T-helper 17 cell (primary cell): ENCODE measurements around the gene SHBG. TPM values are rescaled to one million over a fixed set of nuclear protein-coding genes. Genes with fewer than 3 reads are reported as not detected.
A peak's percentile ranks its signal among the peaks of the same experiment; 100 is the strongest.

ENCODE experiments used
- ATAC-seq: fragments of 150-1000 bp; cut with Tn5 transposase; 2 replicates; pipeline ENCODE4 v1.10.0; 2021; ENCODE audit warnings: mild to moderate bottlenecking, moderate library complexity
- DNase-seq, 3 donors: peaks; one replicate each; pipeline versions ENCODE4 v3.0.0 to v3.0.0-alpha.2; 2020 to 2021
- H3K9me3 ChIP-seq: one replicate; pipeline ENCODE4 v1.7.0; 2013; ENCODE audit warnings: low read length, mild to moderate bottlenecking; ENCODE audit not compliant: control insufficient read depth, poor library complexity, severe bottlenecking
- H3K27ac Mint-ChIP-seq: one replicate; pipeline ENCODE4 v1.8.0; 2022; ENCODE audit warnings: mild to moderate bottlenecking, moderate library complexity, mixed read lengths
- H3K27me3 Mint-ChIP-seq: one replicate; pipeline ENCODE4 v1.8.0; 2022; ENCODE audit warnings: mixed read lengths
- H3K36me3 Mint-ChIP-seq: one replicate; pipeline ENCODE4 v1.8.0; 2022; ENCODE audit warnings: low read depth, mixed read lengths
- H3K4me1 Mint-ChIP-seq: one replicate; pipeline ENCODE4 v1.8.0; 2022; ENCODE audit warnings: mild to moderate bottlenecking, mixed read lengths
- H3K4me3 Mint-ChIP-seq: one replicate; pipeline ENCODE4 v1.8.0; 2022; ENCODE audit warnings: mild to moderate bottlenecking, moderate library complexity, mixed read lengths
- total RNA-seq, 4 donors: library from RNA in 2 of 4; stranded (reverse) in 2 of 4; gene quantifications; one replicate each; pipeline ENCODE4 v1.2.3 and lab custom pipeline; 2022 to 2026

Gene SHBG
- total RNA-seq, 2 donors from 2014 or later, result 0.40 TPM; not detected in 1

DNA sequence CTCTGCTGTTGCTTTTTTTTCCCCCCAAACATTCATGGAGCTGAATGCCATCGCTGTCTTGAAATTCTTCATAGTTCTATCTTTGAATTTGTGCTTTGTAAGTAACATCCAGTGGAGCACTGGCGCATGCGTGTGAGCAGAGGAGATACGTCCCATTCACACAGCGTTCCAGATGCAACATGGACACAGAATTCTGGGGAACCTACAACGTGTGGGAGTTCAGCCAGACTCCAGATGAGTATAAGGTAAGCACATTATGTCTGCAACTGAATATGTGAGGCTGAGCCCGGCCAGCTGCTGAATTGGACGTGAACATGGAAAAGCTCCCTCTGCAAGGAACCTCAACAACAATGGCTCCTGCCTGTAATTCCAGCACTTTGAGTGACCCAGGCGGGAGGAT lies 16.5 kb downstream of the SHBG start:
- DNase-seq (no peak), ATAC-seq (no peak)
- Mint-ChIP-seq H3K27me3 (peaks cover 40% of the 10 kb centered on the region), H3K4me1 (peaks cover 21% of the 10 kb centered on the region), H3K36me3 (peaks cover 3% of the 10 kb centered on the region), H3K27ac (no peak overlapping the region), H3K4me3 (no peak overlapping the region)
- no peaks in the 10 kb centered on the region for H3K9me3 ChIP-seq

DNA sequence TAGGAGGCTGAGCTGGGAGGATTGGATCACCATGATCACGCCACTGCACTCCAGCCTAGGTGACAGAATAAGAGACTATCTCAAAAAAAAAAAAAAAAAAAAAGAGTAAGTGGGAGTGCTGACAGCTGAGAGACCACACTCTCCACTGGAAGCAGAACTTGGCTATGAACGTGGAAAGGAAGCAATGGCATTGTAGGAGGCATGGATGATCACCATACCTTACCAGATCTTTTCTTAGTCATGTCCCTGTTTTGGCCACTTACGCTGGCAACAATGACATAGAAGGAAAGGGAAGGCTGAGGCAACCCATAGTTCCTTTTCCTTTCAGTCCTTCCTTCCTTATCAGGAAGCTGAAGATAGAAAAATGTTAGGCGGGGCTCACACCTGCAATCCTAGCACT lies 17.1 kb downstream of the SHBG start:
- Mint-ChIP-seq H3K4me1 (peaks cover 19% of the 10 kb centered on the region), H3K27me3 (peaks cover 40% of the 10 kb centered on the region), H3K36me3 (peaks cover 3% of the 10 kb centered on the region), H3K27ac (no peak overlapping the region), H3K4me3 (no peak overlapping the region)
- DNase-seq, result no peak
- no peaks in the 10 kb centered on the region for H3K9me3 ChIP-seq
- ATAC-seq, result no peak

DNA sequence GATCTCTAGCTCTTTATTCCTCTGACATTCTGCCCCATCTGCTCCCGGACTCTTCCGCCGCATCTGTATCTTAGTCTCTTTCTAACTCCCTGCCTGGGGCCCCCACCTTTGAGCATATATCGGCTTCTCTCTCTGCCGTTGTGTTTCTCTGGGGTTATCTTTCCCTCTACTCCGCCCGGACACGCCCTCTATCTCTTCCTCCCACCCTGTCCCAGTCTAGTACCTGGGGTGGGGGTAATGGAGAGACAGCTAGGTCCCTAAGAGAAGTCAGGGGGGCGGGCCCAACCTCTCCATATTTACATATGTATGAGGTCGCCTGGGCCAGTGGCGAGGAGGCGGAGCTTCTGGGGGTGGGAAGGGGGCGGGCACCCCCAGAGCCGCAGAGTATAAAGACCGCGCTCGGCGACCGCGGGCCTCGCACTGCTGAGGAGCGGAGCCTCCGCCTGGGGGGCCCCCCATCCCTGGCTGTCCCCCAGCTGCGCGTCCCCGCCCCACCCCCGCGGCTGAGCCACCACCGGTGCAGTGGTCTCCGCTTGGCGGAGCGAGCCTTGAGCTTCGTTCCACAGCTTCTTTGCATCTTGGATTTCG lies 20.7 kb downstream of the SHBG start, which contains the start of gene ATP1B2:
ATP1B2 (plus strand) TSS at position 418 of the 588 bp plus-strand sequence. CDS start 593 bp downstream, outside the sequence.
- peak within 1 kb of the TSS; percentile 97 for H3K4me3 Mint-ChIP-seq

DNA sequence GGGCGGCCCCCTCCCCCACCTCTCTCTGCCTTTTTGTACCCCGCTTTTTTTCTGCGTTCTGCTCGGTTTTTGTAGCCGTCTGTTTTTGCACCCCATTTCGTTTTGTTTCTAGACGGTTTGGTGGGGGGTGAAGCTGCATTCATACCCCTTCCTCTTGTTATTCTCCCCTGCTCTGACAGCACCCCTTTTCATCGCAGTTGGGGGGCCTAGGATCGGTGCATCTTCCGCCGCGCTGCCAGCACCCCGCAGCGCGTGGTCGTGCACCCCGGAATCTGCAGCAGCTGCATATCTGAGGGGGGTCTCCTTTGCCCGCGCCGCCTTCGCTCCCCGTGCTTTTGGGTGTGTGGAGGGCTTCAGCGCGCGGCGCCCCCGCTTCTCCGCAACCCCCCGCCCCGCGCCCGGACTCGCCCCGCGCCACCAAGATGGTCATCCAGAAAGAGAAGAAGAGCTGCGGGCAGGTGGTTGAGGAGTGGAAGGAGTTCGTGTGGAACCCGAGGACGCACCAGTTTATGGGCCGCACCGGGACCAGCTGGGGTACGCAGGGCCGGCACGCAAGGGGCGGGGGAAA lies 21.2 kb downstream of the SHBG start:
- peak overlapping the region; percentile 62 for H3K27ac Mint-ChIP-seq
- H3K9me3 ChIP-seq, result no peaks in the 10 kb centered on the region
- H3K4me3 Mint-ChIP-seq, result peak overlapping the region; percentile 97
- H3K27me3 Mint-ChIP-seq, result peaks cover 36% of the 10 kb centered on the region
- H3K36me3 Mint-ChIP-seq, result peaks cover 3% of the 10 kb centered on the region
- peaks cover 19% of the 10 kb centered on the region for H3K4me1 Mint-ChIP-seq
- DNase-seq, result no peak
- ATAC-seq, result peak; percentile 8

More for the DNA sequence above, 20.7 kb downstream of the SHBG start, which contains the start of gene ATP1B2:
- H3K9me3 ChIP-seq, result no peaks in the 10 kb centered on the region
- DNase-seq, result peak; percentile 53 to 74 (median 70)
- ATAC-seq, result peak; percentile 95
- Mint-ChIP-seq H3K36me3 (peaks cover 3% of the 10 kb centered on the region), H3K27ac (peak within 1 kb of the TSS; percentile 62), H3K4me1 (peaks cover 19% of the 10 kb centered on the region), H3K27me3 (peaks cover 39% of the 10 kb centered on the region)

DNA sequence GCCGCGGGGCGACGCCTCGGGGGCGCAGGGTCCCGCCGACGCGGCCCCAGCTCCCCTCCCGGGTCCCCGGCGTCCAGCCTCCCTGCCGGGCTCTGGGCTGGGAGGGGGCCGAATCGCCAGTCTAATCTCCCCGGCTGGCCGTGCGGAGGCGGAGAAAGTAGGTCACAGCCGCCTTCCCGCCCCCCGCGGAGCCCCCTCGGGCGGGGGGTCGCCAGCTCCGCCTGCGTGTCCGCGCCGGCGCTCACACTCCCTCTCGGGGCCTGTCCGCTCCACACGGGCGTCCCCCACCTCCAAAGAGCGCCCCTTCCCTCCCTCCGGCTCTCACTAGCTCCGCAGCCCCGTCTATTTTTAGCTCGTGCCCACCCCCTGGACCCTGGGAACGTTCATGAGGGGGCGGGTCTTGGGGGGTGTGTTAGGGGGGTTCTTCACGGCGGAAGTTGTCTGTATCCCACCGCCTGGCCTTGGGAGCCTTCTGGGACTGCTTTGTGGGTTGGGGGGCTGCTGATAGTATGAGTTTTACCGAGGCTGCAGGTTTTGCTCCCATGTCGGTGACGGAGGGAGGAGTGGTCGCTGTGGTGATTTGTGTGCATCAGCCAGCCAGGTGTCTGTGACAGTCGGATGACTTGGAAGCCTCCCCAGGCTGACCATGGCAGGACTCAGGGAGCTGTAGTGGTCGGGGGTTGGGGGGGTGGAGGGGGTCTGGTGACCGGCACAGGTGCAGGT lies 21.9 kb downstream of the SHBG start:
- Mint-ChIP-seq H3K27ac (no peak overlapping the region), H3K4me1 (peaks cover 19% of the 10 kb centered on the region), H3K27me3 (peaks cover 31% of the 10 kb centered on the region), H3K36me3 (peaks cover 3% of the 10 kb centered on the region), H3K4me3 (peak overlapping the region; percentile 74)
- no peak for DNase-seq
- no peaks in the 10 kb centered on the region for H3K9me3 ChIP-seq
- no peak for ATAC-seq

DNA sequence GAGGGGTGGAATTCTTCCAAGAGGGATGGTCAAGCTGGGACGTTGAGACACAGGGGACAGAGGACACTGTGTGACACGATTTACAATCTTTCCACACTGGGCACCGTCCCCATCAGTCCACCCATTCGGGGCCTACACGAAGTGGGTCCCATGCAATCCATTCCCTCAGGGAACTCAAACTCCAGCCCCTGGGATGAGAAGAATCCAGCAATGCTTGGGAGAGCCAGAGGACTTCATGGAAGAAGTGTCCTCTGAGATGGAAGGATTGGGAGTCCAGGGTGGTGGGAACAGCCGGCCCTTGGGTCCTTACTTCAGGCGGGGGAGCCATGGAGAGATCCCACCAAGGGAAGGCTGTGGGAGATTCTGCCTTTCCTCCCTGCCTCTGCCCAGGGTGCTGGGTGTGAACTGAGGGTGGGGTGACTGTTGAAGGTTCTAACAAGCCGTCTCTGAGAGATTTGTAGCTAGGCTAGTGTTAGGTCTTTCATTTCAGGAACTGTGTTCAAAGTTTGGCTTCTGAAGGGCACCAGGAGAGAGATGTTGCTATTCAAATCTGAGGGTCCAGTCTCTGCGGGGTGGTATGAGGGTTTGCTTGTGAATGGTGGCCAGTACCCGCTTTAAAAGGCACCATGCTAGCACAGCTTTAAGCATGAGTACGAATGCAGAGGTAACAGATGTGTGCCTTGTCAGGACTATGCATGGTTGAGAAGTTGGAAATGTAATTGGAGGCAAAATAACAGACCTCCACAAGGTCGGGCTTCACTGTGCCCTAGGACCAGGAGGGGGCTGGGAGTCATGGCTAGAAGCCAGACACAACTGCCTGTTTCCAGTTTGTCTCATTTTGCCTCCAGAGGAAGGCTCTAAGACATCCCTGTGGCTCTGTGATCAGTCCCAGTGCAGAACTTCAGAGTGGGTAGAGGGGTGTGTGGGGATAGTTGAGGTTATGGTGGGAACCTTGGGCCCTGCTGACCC lies 22.7 kb downstream of the SHBG start:
- ATAC-seq, result no peak
- Mint-ChIP-seq H3K27ac (no peak overlapping the region), H3K27me3 (peaks cover 31% of the 10 kb centered on the region)

DNA sequence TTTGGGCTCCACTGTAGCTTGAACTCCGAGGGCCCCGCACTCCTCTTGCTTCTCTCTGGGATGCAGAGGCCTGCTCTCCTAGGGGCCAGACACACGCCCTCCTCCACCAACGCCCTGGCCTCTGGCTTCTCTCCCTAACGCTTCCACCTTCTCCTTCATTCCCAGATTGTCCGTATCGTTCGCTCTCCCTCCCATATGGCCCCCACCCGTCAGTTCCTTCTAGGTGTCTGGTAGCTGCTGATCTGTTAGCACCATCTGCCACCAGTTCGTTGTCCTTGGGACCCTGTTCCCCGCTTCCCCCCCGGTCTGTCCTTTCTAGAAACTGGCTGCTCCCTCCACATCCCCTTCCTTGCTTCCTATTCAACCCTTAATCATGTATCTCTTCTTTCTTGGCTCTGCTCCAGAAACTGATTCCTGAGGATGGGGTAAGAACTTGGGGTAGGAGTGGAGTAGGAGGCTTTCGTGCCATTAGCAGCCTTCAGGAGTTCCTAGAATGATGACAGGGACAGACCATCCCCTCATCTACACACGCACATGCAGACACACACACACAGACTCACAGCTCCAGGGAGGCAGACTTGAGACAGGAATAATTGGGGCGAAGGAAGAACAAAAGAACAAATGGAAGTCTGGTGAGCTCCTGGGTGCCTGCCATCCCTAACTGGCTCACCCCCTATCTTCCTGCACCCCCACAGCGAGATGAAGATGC lies 25.1 kb downstream of the SHBG start:
- H3K4me1 Mint-ChIP-seq, result peaks cover 15% of the 10 kb centered on the region
- peaks cover 3% of the 10 kb centered on the region for H3K36me3 Mint-ChIP-seq
- no peak overlapping the region for H3K4me3 Mint-ChIP-seq
- no peak overlapping the region for H3K27ac Mint-ChIP-seq
- ATAC-seq, result no peak
- H3K9me3 ChIP-seq, result no peaks in the 10 kb centered on the region
- H3K27me3 Mint-ChIP-seq, result peaks cover 20% of the 10 kb centered on the region
- no peak for DNase-seq

More for the DNA sequence above, 22.7 kb downstream of the SHBG start:
- H3K9me3 ChIP-seq, result no peaks in the 10 kb centered on the region
- peak overlapping the region; percentile 74 for H3K4me3 Mint-ChIP-seq
- peaks cover 19% of the 10 kb centered on the region for H3K4me1 Mint-ChIP-seq
- peaks cover 3% of the 10 kb centered on the region for H3K36me3 Mint-ChIP-seq
- DNase-seq, result no peak

DNA sequence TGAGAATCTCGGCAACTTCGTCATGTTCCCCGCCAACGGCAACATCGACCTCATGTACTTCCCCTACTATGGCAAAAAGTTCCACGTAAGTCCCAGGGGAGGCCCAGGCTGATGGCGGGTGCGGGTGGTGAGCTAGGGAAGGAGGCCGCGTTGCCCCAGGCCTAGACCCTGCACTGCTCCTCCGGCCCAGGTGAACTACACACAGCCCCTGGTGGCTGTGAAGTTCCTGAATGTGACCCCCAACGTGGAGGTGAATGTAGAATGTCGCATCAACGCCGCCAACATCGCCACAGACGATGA lies 25.6 kb downstream of the SHBG start:
- H3K27me3 Mint-ChIP-seq, result peaks cover 15% of the 10 kb centered on the region
- ATAC-seq (no peak), DNase-seq (no peak)
- peaks cover under 1% of the 10 kb centered on the region for H3K36me3 Mint-ChIP-seq
- no peaks in the 10 kb centered on the region for H3K9me3 ChIP-seq
- no peak overlapping the region for H3K27ac Mint-ChIP-seq
- H3K4me1 Mint-ChIP-seq, result peaks cover 10% of the 10 kb centered on the region
- no peak overlapping the region for H3K4me3 Mint-ChIP-seq

DNA sequence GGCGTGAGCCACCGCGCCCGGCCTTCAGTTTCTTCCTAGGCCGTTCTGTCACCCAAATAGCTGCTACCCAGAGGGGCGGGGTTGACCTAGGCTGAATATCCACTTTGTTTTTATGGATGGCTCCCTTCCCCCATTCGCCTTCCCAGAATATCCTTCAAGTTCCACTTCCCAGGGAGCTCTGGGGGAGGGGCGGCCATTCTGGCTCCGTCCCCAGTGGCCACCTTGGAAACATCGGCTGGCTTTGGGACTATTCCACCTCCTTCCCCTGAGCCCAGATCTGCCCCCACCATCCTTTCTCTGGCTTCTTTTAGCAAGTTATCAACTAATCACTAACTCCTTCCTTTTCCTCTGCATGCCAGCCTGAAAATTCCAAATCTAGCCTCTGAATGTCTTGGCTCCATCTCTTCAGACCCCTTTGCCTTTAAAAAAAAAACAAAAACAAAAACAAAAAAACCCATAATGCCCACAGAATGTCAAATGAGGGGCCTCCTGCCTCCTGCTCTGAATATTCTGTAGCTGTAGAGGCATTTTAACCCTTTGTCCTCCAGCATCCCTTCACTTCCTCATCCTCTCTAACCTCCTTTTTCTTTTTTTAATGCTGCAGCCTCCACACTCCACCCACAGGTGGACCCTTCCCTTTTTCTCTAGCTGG lies 27.1 kb downstream of the SHBG start:
- Mint-ChIP-seq H3K4me3 (no peak overlapping the region), H3K27ac (no peak overlapping the region), H3K27me3 (peaks cover 6% of the 10 kb centered on the region), H3K36me3 (no peaks in the 10 kb centered on the region), H3K4me1 (peaks cover 4% of the 10 kb centered on the region)
- DNase-seq, result no peak
- H3K9me3 ChIP-seq, result no peaks in the 10 kb centered on the region
- ATAC-seq, result no peak

DNA sequence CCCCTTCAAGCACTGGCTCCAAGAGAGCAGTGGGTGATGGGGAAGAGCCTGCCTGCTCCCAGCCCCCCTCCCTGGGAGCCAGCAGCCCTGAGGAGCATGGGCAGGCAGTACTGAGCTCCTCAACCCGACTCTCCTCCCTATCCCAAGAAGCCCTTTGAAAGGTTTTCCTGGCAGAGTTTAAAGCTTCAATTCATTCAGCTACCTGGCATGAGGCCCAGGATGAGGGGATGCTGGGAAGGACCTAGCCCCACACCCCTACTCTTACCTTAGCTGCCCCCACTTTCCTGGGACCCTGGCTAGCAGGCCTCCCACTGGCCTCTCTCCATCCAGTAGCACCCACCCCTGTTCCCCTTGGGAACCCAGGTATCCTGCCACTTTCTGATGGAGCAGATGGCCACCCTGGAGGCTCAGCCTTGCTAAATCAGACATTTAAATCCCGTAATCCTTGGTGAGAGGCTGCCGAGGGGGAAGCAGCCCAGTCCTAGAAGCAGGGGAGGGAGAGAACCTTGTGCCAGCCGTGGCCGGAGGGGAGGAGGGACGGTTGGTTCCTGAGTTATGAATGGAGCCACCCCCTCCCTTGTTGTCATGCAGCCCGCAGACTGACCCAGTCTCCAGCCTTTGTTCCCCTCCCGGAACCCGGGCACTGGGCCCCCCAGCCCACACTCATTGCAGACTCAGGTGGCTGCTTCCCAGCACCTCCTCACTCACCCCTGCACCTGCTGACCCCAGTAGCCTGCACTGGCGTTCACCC lies 37.9 kb downstream of the SHBG start:
- H3K4me3 Mint-ChIP-seq, result no peak overlapping the region
- no peak overlapping the region for H3K27ac Mint-ChIP-seq
- H3K4me1 Mint-ChIP-seq, result no peaks in the 10 kb centered on the region

DNA sequence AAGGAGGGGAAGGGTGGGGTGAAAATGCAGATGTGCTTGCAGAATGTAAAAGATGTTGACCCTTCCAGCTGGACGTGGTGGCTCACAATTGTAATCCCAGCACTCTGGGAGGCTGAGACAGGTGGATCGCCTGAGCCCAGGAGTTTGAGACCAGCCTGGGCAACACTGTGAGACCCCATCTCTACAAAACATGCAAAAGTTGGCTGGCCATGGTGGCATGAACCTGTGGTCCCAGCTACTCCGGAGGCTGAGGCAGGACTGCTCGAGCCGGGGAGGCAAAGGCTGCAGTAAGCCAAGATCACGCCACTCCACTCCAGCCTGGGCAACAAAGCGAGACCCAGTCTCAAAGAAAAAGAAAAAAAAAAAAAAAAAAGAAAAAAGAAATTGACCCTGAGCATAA lies 38.5 kb downstream of the SHBG start:
- Mint-ChIP-seq H3K4me3 (no peak overlapping the region), H3K4me1 (no peaks in the 10 kb centered on the region), H3K27me3 (no peaks in the 10 kb centered on the region), H3K27ac (no peak overlapping the region), H3K36me3 (no peaks in the 10 kb centered on the region)
- DNase-seq, result no peak
- ATAC-seq, result no peak
- peaks cover 4% of the 10 kb centered on the region for H3K9me3 ChIP-seq

More for the DNA sequence above, 37.9 kb downstream of the SHBG start:
- Mint-ChIP-seq H3K36me3 (no peaks in the 10 kb centered on the region), H3K27me3 (no peaks in the 10 kb centered on the region)
- ATAC-seq, result no peak
- H3K9me3 ChIP-seq, result no peaks in the 10 kb centered on the region
- DNase-seq, result no peak
